Heart right ventricle (tissue), 16 donors: ENCODE measurements around the gene DGKQ. TPM values are rescaled to one million over a fixed set of nuclear protein-coding genes. Genes with fewer than 3 reads are reported as not detected.
A peak's percentile ranks its signal among the peaks of the same experiment; 100 is the strongest.

Experiments
- ATAC-seq, 8 donors: fragments of 200-7000 bp; cut with Tn5 transposase; one replicate each; pipeline ENCODE4 v1.9.1; 2020; ENCODE audit warnings: mild to moderate bottlenecking in 8 of 8, moderate library complexity in 8 of 8, moderate number of reproducible peaks in 1 of 8
- DNase-seq, 2 donors: peaks; one replicate each; pipeline ENCODE4 v3.0.0-alpha.2; 2020
- H3K27ac ChIP-seq, 10 donors: fragments of 200-600 bp; sonication (generic) in 2 of 10; one replicate each; pipeline versions ENCODE4 v1.5.0 to v1.8.0; 2020 to 2022; ENCODE audit warnings: mild to moderate bottlenecking in 3 of 10
- H3K27me3 ChIP-seq, 7 donors: fragments of 200-600 bp; one replicate each; pipeline ENCODE4 v1.8.0; 2021 to 2022; ENCODE audit warnings: mild to moderate bottlenecking in 2 of 7
- H3K36me3 ChIP-seq, 9 donors: fragments of 200-600 bp; sonication (generic) in 1 of 9; one replicate each; pipeline versions ENCODE4 v1.5.0 to v1.8.0; 2020 to 2022; ENCODE audit warnings: mild to moderate bottlenecking in 2 of 9
- H3K4me1 ChIP-seq, 9 donors: fragments of 200-600 bp; sonication (generic) in 1 of 9; one replicate each; pipeline versions ENCODE4 v1.5.0 to v1.8.0; 2020 to 2022; ENCODE audit warnings: mild to moderate bottlenecking in 4 of 9
- H3K4me3 ChIP-seq, 10 donors: fragments of 200-600 bp; sonication (generic) in 2 of 10; one replicate each; pipeline versions ENCODE4 v1.5.0 to v1.8.0; 2020 to 2022; ENCODE audit warnings: mild to moderate bottlenecking in 7 of 10, moderate library complexity in 2 of 10
- H3K9me3 ChIP-seq, 11 donors: fragments of 200-600 bp in 10 of 11; sonication (generic) in 2 of 11; one replicate each; pipeline versions ENCODE4 v1.5.0 to v1.8.0; 2013 to 2022; ENCODE audit warnings: mild to moderate bottlenecking in 2 of 11, control low read depth in 1 of 11, moderate library complexity in 1 of 11
- CTCF ChIP-seq, 9 donors: fragments of 200-600 bp; sonication (generic) in 2 of 9; IDR thresholded peaks; one replicate each; pipeline versions ENCODE4 v1.5.0 to v1.8.0; 2021 to 2022; ENCODE audit warnings: antibody characterized with exemption in 9 of 9, mild to moderate bottlenecking in 5 of 9, moderate library complexity in 1 of 9
- WGBS, 2 donors: extraction: QIAGEN DNeasy Blood & Tissue Kit; methylation state at CpG; one replicate each; pipeline ENCODE4 v1.1.7; 2013; ENCODE audit warnings: inconsistent platforms in 1 of 2; 5-methylcytosine and 5-hydroxymethylcytosine counted together
- intact Hi-C, 10 donors: fragments of 100-400 bp; cut with DNase I; formaldehyde crosslinking; loops; one replicate each; pipeline versions ENCODE4 v1.11.1 to v1.14.2; 2022
- polyA plus RNA-seq, 2 donors: library from polyadenylated mRNA; stranded (reverse); fragments of 200-250 nt; gene quantifications; one replicate each; pipeline ENCODE4 v1.2.3, GENCODE V29; 2013
- total RNA-seq, 10 donors: library from RNA; stranded (reverse); fragmentation: NEBNext Ultra II Directional in 3 of 10; extraction: Animal tissue kit (Norgen Biotek cat#: 25700) in 3 of 10; gene quantifications; one replicate each; pipeline versions ENCODE4 v1.2.1 to v1.2.4, GENCODE V29; 2021 to 2023
- donor health status: Arrhythmogenic right ventricular cardiomyopathy.
- donor health status: ischemic (EF 13 %, LVEDD 7.1; RV severe dilation, severe dysfunction).
- donor health status: healthy with polysubstance abuse.
- donor health status: DM: no; HTN: yes; CAD: no.
- donor health status: DM: no; HTN: no; CAD: no.
- donor health status: ischemic (EF 25% LVEDD 6.9; RV normal size, moderate dysfunction).
- donor health status: ischemic (EF 25% LVEDD 5.7; RV mildly dilated, moderate dysfunction).
- donor health status: healthy.
- donor health status: DM: yes; HTN: yes; CAD: no.
- donor health status: Ischemic cardiomyopathy.
- donor health status: ischemic (EF 35%, LVEDD 5.7; RV mildly dilated, moderate dysfunction).
- donor health status: nonischemic (EF 11% LVEDD 7.7; RV severe dilation, severe dysfunction).
- donor health status: DM: yes; HTN: yes; CAD: no.
- donor health status: PGD.
- donor health status: ischemic (EF 29% LVEDD 5.4; RV normal size, mild dysfunction).
- donor health status: nonischemic (EF 23%, LVEDD 6.1; RV moderate dilation, normal function).

DGKQ gene
- total and polyA plus RNA-seq, 12 donors, result 2.8 to 5.2 (median 3.8) TPM

DNA sequence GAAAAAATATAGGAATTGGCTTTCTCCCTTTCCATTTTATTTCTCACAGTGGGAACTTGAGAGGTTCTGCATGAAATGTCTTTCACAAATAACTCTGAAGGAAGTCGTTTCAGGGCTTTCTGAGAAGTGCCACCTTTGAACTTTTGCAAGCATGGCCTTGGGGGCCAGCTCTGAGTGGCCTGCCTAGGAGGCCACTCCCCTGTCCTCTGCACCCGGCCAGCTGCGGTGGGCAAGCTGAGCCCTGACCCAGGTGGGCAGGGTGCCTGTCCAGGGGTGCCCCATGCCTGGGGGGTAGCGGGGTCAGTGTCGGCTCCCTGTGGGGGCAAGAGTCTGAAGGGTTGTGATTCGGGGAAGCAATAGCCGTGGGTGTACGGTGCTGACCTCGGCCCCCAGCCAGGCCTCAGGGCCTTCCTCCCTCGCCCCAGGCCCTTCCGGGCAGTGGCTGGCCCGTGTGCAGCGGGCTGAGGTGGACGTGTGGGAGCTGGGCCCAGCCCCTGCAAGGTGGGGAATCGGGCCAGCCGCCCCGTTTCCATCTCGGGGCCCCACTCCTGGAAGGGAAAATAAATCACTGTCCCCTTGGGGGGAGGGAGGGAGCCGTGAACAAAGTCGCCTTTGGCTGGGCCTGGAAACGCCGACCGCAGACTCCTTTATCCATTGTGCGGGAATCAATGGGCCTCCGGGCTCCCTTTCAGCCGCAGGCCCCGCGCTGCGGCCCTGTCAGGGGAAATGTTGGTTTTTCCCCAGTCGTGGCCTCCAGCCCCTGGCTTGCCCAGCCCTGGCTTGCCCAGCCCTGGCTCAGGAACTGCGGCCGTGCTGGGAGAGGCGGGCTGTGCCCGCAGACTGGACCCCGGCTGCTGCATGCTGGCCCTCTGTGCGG lies 41.2 kb upstream of the DGKQ start:
- ATAC-seq (no peak), DNase-seq (no peak)
- no peak for TF ChIP-seq CTCF (IDR thresholded peaks at IDR 0.05)
- Histone ChIP-seq H3K4me3 (no peak overlapping the region), H3K36me3 (no peaks in the 10 kb centered on the region), H3K27ac (no peak overlapping the region), H3K9me3 (no peaks in the 10 kb centered on the region), H3K27me3 (peaks cover 0 to 9% (median 0%) of the 10 kb centered on the region in 7 donors), H3K4me1 (peaks cover 9 to 27% (median 17%) of the 10 kb centered on the region in 9 donors)
- 88 to 89% methylated on average over 34 to 36 of the region's 36 CpGs for WGBS, 2 donors
- intact Hi-C loops, result no loop called here

- no peak overlapping the region for H3K27ac ChIP-seq
- intact Hi-C loops, result no loop called here
- H3K9me3 ChIP-seq, result no peaks in the 10 kb centered on the region
- H3K36me3 ChIP-seq, result no peaks in the 10 kb centered on the region
- H3K27me3 ChIP-seq, result peaks cover 0 to 17% (median 4%) of the 10 kb centered on the region in 7 donors
- TF ChIP-seq CTCF (IDR thresholded peaks at IDR 0.05), result no peak
- WGBS, 2 donors, result 95 to 96% methylated on average over 43 of the region's 43 CpGs
- H3K4me3 ChIP-seq, result no peak overlapping the region
- H3K4me1 ChIP-seq, result peaks cover 14 to 36% (median 25%) of the 10 kb centered on the region in 9 donors
- ATAC-seq (no peak), DNase-seq (no peak)
Measured at GRCh38 chr4:1013225-1014073, 40.1 kb upstream of the DGKQ start.

- intact Hi-C loops, result no loop called here
- Histone ChIP-seq H3K9me3 (no peaks in the 10 kb centered on the region), H3K4me1 (peaks cover 14 to 36% (median 26%) of the 10 kb centered on the region in 9 donors), H3K27ac (peak overlapping the region in 1 of 10 donors; percentile 26), H3K27me3 (peaks cover 0 to 30% (median 15%) of the 10 kb centered on the region in 7 donors), H3K4me3 (peak overlapping the region; percentile 10 to 56 (median 50)), H3K36me3 (no peaks in the 10 kb centered on the region)
- no peak for TF ChIP-seq CTCF (IDR thresholded peaks at IDR 0.05)
- peak in 1 of 2 donors; percentile 38 for DNase-seq
- 3 to 5% methylated on average over 61 to 67 of the region's 69 CpGs for WGBS, 2 donors
- no peak for ATAC-seq
Measured at GRCh38 chr4:1012034-1012739, 38.8 kb upstream of the DGKQ start.

GRCh38 chr4:1011666-1012033 lies 38.3 kb upstream of the DGKQ start:
- DNase-seq (no peak), ATAC-seq (no peak)
- Histone ChIP-seq H3K27ac (no peak overlapping the region), H3K36me3 (no peaks in the 10 kb centered on the region), H3K4me3 (peak overlapping the region in 8 of 10 donors; percentile 25 to 75 (median 50)), H3K9me3 (no peaks in the 10 kb centered on the region), H3K27me3 (peaks cover 0 to 35% (median 20%) of the 10 kb centered on the region in 7 donors), H3K4me1 (peaks cover 14 to 36% (median 26%) of the 10 kb centered on the region in 9 donors)
- WGBS, 2 donors, result 1% methylated on average over 62 of the region's 69 CpGs; no CpG with 5 or more reads in 1 of the 2 donors
- no peak for TF ChIP-seq CTCF (IDR thresholded peaks at IDR 0.05)
- intact Hi-C loops, result no loop called here
